NB4 (cell line): ENCODE data around the gene IQGAP2.

Source experiments
- DNase-seq: peaks from one replicate; pipeline ENCODE4 v3.0.0; 2010; ENCODE audit warnings: low read depth
- H3K4me3 ChIP-seq: one replicate; pipeline ENCODE4 v1.5.1; 2011; ENCODE audit warnings: mild to moderate bottlenecking, low read depth, low read length, moderate library complexity
- CTCF ChIP-seq: IDR thresholded peaks from one replicate; pipeline ENCODE4 v1.5.1; 2012; ENCODE audit warnings: low read depth, low read length
- MAX ChIP-seq: IDR thresholded peaks from 2 replicates; pipeline ENCODE4 v1.6.1; 2011; ENCODE audit warnings: low read depth, low read length
- MYC ChIP-seq: IDR thresholded peaks from 2 replicates; pipeline ENCODE4 v1.6.1; 2011; ENCODE audit warnings: low read depth, low read length
- POLR2A ChIP-seq: IDR thresholded peaks from 2 replicates; pipeline ENCODE4 v1.6.1; 2011; ENCODE audit warnings: mild to moderate bottlenecking; ENCODE audit not compliant: insufficient read length; ENCODE audit errors: extremely low read depth

IQGAP2 gene

GRCh38 chr5:76604838-76605237, 201.8 kb downstream of the IQGAP2 start:
- H3K4me3 ChIP-seq, result no peak overlapping the region
- DNase-seq, result no peak
- TF ChIP-seq POLR2A (no peak), MYC (no peak), CTCF (no peak), MAX (no peak)

- DNase-seq, result no peak
- TF ChIP-seq CTCF (no peak), POLR2A (no peak), MAX (no peak)
- no peak overlapping the region for H3K4me3 ChIP-seq
Observed at GRCh38 chr5:76606701-76607100, 203.6 kb downstream of the IQGAP2 start.

- TF ChIP-seq CTCF, result no peak
- no peak for TF ChIP-seq MAX
- no peak for TF ChIP-seq MYC
- TF ChIP-seq POLR2A, result no peak
- no peak for DNase-seq
- H3K4me3 ChIP-seq, result no peak overlapping the region
Observed at GRCh38 chr5:76607353-76607871, 204.3 kb downstream of the IQGAP2 start.

GRCh38 chr5:76608833-76609232, 205.7 kb downstream of the IQGAP2 start:
- peak; percentile 38 for DNase-seq
- TF ChIP-seq POLR2A, result no peak
- TF ChIP-seq CTCF, result no peak
- no peak for TF ChIP-seq MAX
- no peak for TF ChIP-seq MYC
- no peak overlapping the region for H3K4me3 ChIP-seq

GRCh38 chr5:76610196-76610595, 207.1 kb downstream of the IQGAP2 start:
- DNase-seq, result no peak
- TF ChIP-seq MYC (no peak), MAX (no peak), CTCF (no peak), POLR2A (no peak)
- H3K4me3 ChIP-seq, result no peak overlapping the region

- DNase-seq, result no peak
- TF ChIP-seq MYC (no peak), MAX (no peak), CTCF (no peak), POLR2A (no peak)
- H3K4me3 ChIP-seq, result no peak overlapping the region
Observed at GRCh38 chr5:76612942-76613341, 209.9 kb downstream of the IQGAP2 start.
